ENCODE measurements around the gene MARCO.

Gene MARCO

DNA sequence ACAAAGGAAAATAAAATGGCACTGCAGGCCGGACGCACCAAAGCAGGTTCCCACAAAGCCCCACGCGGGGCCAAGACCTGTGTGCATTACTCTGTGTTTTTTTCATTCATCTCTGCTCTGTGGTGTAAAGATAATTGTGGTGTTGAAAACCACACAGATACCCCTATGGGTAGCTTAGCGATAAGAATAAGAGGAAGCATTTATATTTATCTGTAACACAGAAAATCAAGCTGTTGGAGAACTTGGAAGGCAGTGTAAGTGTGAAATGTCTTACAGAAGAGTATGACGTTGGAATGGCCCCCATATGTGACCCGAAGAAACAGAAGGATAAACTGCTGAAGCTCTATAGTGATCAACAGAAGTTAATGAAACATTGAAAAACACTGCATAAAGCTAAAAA lies 20.3 kb upstream of the MARCO start:
- H3K9me2 ChIP-seq (ENCODE audit: low read depth, low read length) = no peaks in the 10 kb centered on the region
- H3K27ac ChIP-seq (ENCODE audit: low read depth, low read length, poor library complexity, severe bottlenecking) = no peak overlapping the region
- H3K9me3 ChIP-seq (ENCODE audit: low read length) = no peaks in the 10 kb centered on the region
- H3F3A ChIP-seq (ENCODE audit: insufficient read depth, low read length) = no peaks in the 10 kb centered on the region
- TF ChIP-seq EZH2 (IDR thresholded peaks at IDR 0.05; ENCODE audit: borderline replicate concordance, low read length) = no peak
- TF ChIP-seq, protein P1, sequence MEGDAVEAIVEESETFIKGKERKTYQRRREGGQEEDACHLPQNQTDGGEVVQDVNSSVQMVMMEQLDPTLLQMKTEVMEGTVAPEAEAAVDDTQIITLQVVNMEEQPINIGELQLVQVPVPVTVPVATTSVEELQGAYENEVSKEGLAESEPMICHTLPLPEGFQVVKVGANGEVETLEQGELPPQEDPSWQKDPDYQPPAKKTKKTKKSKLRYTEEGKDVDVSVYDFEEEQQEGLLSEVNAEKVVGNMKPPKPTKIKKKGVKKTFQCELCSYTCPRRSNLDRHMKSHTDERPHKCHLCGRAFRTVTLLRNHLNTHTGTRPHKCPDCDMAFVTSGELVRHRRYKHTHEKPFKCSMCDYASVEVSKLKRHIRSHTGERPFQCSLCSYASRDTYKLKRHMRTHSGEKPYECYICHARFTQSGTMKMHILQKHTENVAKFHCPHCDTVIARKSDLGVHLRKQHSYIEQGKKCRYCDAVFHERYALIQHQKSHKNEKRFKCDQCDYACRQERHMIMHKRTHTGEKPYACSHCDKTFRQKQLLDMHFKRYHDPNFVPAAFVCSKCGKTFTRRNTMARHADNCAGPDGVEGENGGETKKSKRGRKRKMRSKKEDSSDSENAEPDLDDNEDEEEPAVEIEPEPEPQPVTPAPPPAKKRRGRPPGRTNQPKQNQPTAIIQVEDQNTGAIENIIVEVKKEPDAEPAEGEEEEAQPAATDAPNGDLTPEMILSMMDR (IDR thresholded peaks at IDR 0.05; ENCODE audit: low read length) = no peak
- H3K27me3 ChIP-seq (ENCODE audit: insufficient read depth, low read length) = no peaks in the 10 kb centered on the region
- H3K4me3 ChIP-seq (ENCODE audit: low read depth, low read length, poor library complexity, severe bottlenecking) = no peak overlapping the region
- H3K4me2 ChIP-seq (ENCODE audit: low read length) = no peak overlapping the region
- no peaks in the 10 kb centered on the region for H4K20me1 ChIP-seq (ENCODE audit: insufficient read depth, low read length)
- no peaks in the 10 kb centered on the region for H3K4me1 ChIP-seq (ENCODE audit: insufficient read depth, low read length, severe bottlenecking)
- H3K79me2 ChIP-seq (ENCODE audit: insufficient read depth, low read length) = no peaks in the 10 kb centered on the region
- H3K36me3 ChIP-seq (ENCODE audit: insufficient read depth, low read length) = no peaks in the 10 kb centered on the region
- H2AFZ ChIP-seq (ENCODE audit: low read length) = no peak overlapping the region
- no peak overlapping the region for H3K9ac ChIP-seq (ENCODE audit: low read length)

DNA sequence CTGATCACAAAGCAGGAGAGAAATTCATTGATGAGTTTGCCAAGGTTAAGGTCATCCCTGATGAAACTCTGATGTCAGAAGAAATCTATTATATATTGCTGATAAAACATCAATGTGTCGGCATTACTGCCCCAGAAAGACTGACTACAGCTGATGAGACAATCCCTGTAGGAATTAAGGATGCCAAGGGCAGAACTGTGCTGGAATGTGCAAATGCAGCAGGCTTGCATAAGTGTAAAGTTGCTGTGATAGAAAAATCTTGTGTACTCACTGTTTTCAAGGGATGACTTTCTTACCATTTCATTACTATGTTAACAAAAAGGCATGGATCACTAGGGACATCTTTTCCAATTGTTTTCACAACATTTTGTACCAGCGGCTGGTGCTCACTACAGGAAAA lies 19.7 kb upstream of the MARCO start:
- Histone ChIP-seq H3F3A (ENCODE audit: insufficient read depth, low read length) (no peaks in the 10 kb centered on the region), H3K27me3 (ENCODE audit: insufficient read depth, low read length) (no peaks in the 10 kb centered on the region), H3K79me2 (ENCODE audit: insufficient read depth, low read length) (no peaks in the 10 kb centered on the region), H3K9me3 (ENCODE audit: low read length) (no peaks in the 10 kb centered on the region), H2AFZ (ENCODE audit: low read length) (no peak overlapping the region), H3K27ac (ENCODE audit: low read depth, low read length, poor library complexity, severe bottlenecking) (no peak overlapping the region), H3K9me2 (ENCODE audit: low read depth, low read length) (no peaks in the 10 kb centered on the region), H4K20me1 (ENCODE audit: insufficient read depth, low read length) (no peaks in the 10 kb centered on the region), H3K36me3 (ENCODE audit: insufficient read depth, low read length) (no peaks in the 10 kb centered on the region), H3K4me1 (ENCODE audit: insufficient read depth, low read length, severe bottlenecking) (no peaks in the 10 kb centered on the region), H3K9ac (ENCODE audit: low read length) (no peak overlapping the region), H3K4me2 (ENCODE audit: low read length) (no peak overlapping the region), H3K4me3 (ENCODE audit: low read depth, low read length, poor library complexity, severe bottlenecking) (no peak overlapping the region)
- TF ChIP-seq, protein P1 (IDR thresholded peaks at IDR 0.05; ENCODE audit: low read length) = no peak
- no peak for TF ChIP-seq EZH2 (IDR thresholded peaks at IDR 0.05; ENCODE audit: borderline replicate concordance, low read length)

DNA sequence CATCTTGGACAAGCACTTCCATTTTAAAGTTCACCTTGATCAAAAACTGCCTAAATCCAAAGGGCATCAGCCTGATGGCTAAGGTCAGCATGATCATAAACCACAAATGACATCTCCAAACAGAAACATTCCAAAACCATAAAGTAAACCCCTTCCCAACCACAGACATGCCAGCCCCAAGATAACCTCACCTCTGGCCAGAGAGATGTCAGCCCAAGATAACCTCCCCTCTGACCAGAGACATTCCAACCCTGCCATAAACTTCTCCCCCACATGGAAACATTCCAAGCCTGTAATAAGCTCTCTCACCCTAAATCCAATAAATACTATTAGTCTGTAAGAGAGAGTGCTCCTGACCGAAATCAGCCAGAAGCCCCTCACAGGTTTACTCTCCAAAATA lies 18.6 kb upstream of the MARCO start:
- Histone ChIP-seq H3K4me2 (ENCODE audit: low read length) (no peak overlapping the region), H4K20me1 (ENCODE audit: insufficient read depth, low read length) (no peaks in the 10 kb centered on the region), H3K9me2 (ENCODE audit: low read depth, low read length) (no peaks in the 10 kb centered on the region), H3K9me3 (ENCODE audit: low read length) (no peaks in the 10 kb centered on the region), H3K4me1 (ENCODE audit: insufficient read depth, low read length, severe bottlenecking) (no peaks in the 10 kb centered on the region), H3K36me3 (ENCODE audit: insufficient read depth, low read length) (no peaks in the 10 kb centered on the region), H3K4me3 (ENCODE audit: low read depth, low read length, poor library complexity, severe bottlenecking) (no peak overlapping the region), H3F3A (ENCODE audit: insufficient read depth, low read length) (no peaks in the 10 kb centered on the region), H3K27ac (ENCODE audit: low read depth, low read length, poor library complexity, severe bottlenecking) (no peak overlapping the region), H3K27me3 (ENCODE audit: insufficient read depth, low read length) (no peaks in the 10 kb centered on the region), H2AFZ (ENCODE audit: low read length) (no peak overlapping the region), H3K9ac (ENCODE audit: low read length) (no peak overlapping the region), H3K79me2 (ENCODE audit: insufficient read depth, low read length) (no peaks in the 10 kb centered on the region)
- TF ChIP-seq, protein P1 (IDR thresholded peaks at IDR 0.05; ENCODE audit: low read length) = no peak
- TF ChIP-seq EZH2 (IDR thresholded peaks at IDR 0.05; ENCODE audit: borderline replicate concordance, low read length) = no peak

Measured in OCI-LY1 (cell line).